Activated CD8-positive, alpha-beta memory T cell treated with anti-CD3 and anti-CD28 coated beads for 4 hours (primary cell): Measurements from ENCODE around the gene HLA-DRA.
"Not testable (repeated sequence)": the region's sequence is repeated elsewhere in the genome, so short reads cannot be mapped to it uniquely, and the experiment has no call there.

Experiments used
- DNase-seq, 2 donors: peaks; one replicate each; pipeline ENCODE4 v3.0.0-alpha.2; 2020; ENCODE audit warnings: low read depth in 2 of 2

HLA-DRA gene

DNA sequence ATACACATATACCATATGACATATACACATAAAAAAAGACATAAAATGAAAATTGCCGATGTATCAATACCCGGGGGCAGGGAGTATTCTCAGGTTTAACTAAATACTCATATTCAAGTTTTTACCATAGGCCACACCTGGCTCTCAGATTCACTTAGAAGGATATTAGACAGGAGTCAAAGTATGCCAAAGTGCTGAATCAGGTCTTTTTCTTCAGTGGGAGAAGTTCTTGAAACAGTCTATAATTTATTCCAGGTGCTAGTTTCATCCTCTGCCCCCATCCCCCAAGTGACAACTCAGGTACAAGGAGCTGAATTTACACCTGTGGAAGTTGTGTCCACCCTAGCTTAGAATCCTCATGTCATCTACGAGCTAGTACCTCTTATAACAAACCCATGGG, 8.5 kb upstream of the HLA-DRA start:
- no peak for DNase-seq

- DNase-seq: no peak
These were observed 7.6 kb upstream of the HLA-DRA start for GRCh38 chr6:32432050-32432450.

GRCh38 chr6:32433950-32434349, 5.7 kb upstream of the HLA-DRA start:
- DNase-seq: not testable (repeated sequence)

- DNase-seq: no peak
These were observed 3.5 kb upstream of the HLA-DRA start for GRCh38 chr6:32436186-32436585.

DNA sequence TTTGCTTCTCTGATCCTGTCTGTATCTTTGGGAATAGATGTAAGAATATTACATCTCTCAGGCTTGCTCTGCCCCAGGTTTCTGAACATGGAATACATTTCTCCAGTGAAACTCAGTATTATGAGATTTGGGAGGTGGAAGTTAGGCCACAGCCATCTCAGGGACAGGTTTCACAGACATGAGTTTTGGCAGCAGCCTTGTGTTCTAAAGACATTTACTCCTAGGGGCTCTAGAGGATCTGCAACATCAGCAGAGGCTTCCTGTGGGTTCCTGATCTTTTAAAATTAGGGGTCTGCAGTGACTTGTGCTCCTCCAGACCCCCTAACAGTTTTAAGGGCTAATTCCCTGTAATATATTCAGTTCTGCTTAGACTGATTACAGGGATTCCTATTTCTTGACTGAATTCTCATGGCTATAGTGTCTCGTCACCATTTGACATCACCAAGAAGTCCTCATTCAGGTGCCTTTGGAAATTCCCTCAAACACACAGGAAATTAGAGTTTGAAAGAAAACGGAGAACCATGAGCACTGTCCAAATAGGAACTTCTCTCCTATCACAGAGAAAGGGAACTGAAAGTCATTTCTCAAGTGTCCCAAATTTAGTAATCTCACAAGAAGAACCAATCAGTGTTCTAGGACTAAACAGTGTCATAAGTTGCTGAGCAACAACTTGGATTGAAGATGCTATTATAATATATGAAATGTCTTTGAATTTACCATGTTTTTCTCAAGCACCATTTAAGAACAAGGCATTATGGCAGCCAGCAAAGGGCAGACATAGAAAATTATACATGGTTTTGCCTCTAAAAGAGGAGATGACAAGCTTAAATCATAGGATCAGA, 2.5 kb upstream of the HLA-DRA start:
- no peak for DNase-seq

- no peak for DNase-seq
These were observed 548 bp upstream of the HLA-DRA start for GRCh38 chr6:32439139-32439538.

DNA sequence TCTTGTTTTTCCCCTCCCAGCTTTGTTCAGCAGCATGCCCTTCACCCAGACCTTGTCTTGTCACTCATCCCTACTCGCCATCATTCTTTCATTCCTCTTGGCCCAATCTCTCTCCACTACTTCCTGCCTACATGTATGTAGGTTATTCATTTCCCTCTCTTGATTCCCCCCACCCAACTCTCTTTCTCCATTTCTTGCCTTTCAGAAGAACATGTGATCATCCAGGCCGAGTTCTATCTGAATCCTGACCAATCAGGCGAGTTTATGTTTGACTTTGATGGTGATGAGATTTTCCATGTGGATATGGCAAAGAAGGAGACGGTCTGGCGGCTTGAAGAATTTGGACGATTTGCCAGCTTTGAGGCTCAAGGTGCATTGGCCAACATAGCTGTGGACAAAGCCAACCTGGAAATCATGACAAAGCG, 2.6 kb downstream of the HLA-DRA start:
- no peak for DNase-seq

DNA sequence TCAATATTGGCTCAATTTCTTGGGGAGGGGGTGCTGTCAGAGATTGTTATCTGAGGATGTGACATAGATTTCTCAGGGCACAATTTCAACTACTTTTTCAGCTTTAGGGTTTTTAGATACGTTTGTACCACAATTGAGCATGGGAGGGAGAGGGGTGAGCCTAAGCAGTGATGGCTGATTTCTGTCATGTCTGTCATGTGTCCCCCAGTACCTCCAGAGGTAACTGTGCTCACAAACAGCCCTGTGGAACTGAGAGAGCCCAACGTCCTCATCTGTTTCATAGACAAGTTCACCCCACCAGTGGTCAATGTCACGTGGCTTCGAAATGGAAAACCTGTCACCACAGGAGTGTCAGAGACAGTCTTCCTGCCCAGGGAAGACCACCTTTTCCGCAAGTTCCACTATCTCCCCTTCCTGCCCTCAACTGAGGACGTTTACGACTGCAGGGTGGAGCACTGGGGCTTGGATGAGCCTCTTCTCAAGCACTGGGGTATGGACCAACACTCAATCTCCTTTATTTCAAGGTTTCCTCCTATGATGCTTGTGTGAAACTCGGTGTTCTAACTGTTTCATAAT, 3.4 kb downstream of the HLA-DRA start:
- DNase-seq: no peak

DNA sequence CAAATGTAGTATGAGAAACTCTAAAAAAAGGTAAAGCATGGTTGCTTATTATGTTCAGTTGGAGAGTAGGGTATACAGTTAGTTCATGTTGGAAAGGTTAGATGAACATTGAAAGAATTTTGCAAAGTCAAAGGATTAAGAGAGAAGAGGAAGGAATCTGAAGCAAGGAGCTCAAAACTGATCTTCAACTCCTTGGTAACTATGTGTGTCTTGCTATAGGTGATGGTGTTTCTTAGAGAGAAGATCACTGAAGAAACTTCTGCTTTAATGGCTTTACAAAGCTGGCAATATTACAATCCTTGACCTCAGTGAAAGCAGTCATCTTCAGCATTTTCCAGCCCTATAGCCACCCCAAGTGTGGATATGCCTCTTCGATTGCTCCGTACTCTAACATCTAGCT, 4.7 kb downstream of the HLA-DRA start:
- no peak for DNase-seq

DNA sequence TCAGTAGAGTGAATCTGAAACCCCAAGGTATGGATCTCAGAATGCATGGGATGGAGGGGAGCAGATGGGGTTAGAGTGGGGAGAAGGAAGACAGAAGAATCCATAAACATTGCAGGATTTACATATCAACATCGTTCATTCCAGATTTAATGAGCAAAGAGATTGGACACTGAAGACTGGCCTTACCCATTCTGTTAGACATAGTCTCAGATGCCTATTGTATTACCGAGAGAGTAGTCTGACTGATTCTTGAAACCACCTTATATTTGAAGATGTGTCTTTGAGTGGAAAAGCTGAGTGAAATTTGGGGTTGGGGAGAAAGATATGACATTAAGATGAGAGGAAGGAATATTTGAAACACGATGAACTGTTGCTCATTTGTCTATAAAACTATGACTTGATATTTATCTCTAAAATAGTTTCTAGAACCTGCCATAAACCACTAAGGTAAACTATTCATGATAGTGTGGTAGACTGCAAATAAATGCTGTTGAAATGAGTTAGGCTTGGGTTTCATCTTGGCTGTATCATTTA, 5.7 kb downstream of the HLA-DRA start:
- no peak for DNase-seq

GRCh38 chr6:32447932-32448331, 8.2 kb downstream of the HLA-DRA start:
- no peak for DNase-seq

DNA sequence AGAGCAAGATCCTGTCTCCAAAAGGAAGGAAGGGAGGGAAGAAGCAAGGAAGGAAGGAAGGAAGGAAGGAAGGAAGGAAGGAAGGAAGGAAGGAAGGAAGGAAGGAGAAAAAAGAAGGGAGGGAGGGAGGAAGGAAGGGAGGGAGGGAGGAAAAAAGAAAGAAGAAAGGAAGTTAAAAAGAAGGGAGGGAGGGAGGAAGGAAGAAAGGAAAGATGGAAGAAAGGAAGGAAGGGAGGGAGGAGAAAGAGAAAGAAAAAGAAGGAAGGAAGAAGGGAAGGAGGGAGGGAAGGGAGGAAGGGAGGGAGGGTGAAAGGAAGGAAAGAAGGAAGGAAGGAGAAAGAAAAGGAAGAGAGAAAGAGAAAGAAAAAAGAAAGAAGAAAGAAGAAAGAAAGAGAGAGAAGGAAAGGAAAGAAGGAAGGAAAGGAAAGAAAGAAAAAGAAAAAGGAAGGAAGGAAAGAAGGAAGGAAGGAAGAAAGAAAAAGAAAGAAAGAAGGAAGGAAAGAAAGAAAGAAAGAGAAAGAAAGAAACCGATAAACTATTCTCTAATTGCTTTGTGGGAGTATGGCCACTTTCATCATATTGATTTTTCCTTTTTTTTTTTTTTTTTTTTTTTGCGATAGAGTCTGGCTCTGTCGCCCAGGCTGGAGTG, 9.5 kb downstream of the HLA-DRA start:
- DNase-seq: no peak

DNA sequence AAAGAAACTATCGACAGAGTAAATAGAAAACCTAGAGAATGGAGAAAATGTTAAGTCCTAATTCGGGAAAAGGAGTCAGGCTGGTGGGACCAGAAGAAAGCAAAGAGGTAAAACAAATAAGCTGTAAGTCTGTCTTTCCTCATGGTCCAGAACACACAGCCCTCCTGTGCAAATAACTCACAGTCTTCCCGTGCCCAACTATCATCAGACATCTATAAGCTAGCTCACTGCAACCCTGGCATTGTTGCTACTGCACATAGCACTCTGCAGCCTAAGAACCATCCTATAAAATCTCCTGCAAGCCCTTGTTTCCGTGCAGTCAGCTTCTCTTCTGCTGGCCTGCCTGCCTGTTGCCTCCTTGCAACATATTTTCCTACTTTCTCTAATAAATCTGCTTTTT, 17.4 kb downstream of the HLA-DRA start:
- no peak for DNase-seq

DNA sequence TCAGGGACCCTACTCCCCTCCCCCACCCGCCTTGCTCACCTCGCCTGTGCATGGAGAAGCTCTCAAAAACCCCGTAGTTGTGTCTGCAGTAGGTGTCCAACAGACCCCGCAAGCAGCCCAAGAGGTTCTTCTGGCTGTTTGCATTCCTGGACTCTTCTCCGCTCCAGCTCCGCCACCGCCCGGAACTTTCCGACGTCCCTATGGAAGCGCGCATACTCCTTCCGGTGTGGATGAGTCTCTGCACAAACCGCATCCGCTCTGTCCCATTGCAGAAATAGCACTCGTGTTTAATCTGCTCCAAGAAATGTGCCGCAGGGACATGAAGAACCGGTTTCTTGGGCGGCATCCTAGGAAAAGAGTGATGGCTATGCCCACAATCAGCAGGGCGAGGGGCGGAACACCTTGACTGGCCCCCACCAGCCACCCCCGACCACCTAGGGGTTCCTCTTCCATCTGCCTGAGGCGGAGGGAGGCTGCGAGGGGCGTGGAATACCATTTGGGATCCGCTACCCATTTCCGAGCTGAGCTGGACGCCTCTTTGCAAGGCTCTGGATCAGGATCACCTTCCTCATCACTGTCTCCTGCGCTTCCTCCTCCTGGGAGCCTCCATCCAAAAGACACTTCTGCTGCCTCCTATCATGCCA, 20.2 kb downstream of the HLA-DRA start:
- DNase-seq: no peak

DNA sequence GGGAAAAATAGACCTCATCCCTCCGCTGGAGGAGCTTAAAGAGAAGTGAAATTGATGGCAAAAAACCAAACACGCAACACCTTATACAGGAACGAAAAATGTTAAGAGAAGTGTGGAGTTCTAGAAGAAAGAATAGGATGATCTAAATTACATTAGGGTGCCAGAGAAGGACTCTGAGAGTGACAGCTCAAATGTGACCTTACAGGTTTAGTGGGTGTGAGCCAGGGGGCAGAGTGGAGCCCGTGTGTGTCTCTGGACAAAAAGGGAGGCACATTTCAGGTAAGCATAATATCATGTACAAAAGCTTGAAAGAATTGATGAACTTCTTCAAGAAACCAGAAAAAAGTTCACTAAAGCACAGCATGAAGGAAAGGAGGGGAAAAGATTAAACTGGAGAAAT, 20.8 kb downstream of the HLA-DRA start:
- no peak for DNase-seq

DNA sequence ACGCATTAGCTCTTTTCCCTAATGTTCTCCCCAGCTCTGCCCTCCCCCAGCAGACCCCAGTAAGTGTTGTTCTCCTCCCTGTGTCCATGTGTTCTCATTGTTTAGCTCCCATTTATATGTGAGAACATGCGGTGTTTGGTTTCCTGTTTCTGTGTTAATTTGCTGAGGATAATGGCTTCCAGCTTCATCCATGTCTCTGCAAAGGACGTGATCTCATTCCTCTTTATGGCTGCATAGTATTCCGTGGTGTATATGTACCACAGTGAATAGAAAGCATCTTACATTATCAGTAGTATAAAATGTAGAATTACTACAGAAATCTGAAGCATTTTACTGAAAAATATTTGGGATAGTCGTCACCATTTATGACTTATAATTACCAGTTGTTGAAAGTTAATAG, 21.8 kb downstream of the HLA-DRA start:
- no peak for DNase-seq

DNA sequence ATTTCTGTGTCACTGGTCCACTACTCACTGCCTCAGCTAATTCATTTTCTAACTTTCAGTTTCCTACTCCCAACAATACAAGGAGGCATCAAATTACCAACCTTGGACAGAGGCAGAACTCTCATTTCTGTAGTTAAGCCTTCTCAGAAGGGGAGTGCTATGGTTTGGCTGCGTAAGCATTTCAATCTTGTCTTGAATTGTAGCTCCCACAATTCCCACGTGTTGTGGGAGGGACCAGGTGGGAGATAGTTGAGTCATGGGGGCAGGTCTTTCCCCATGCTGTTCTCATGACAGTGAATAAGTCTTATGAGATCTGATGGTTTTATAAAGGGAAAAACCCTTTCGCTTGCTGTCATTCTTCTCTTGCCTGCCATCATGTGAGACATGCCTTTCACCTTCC, 22.9 kb downstream of the HLA-DRA start:
- peak in 1 of 2 donors; percentile 9 for DNase-seq

GRCh38 chr6:32467743-32468503, 28.2 kb downstream of the HLA-DRA start:
- DNase-seq: not testable (repeated sequence)

DNA sequence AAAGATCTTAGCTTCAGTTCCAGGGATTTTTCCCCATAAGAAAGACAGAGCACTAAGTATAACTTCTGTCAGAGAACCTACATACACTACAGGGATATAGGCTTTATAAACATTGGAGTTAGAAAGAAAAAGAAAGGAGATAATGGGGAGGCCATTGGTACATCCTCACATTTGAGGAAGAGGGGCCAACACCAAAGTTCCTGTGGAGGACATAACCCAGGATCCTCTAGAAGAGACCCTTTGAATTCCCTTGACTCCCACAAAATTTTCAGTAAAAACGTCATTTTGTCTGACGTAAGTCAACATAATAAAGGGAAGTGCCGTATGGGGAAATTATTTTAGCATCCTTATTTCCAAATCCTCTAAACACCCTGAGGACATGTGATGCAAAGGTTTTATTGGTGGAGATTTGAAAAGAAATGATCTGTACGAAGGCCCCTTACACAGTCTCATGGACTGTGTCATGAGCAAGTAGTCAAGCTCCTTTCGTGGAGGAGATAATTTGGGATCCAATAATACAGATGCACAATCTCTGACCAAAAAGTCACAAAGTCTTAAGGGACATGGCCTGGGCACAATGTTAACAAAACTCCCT, 33.2 kb downstream of the HLA-DRA start:
- DNase-seq: no peak

DNA sequence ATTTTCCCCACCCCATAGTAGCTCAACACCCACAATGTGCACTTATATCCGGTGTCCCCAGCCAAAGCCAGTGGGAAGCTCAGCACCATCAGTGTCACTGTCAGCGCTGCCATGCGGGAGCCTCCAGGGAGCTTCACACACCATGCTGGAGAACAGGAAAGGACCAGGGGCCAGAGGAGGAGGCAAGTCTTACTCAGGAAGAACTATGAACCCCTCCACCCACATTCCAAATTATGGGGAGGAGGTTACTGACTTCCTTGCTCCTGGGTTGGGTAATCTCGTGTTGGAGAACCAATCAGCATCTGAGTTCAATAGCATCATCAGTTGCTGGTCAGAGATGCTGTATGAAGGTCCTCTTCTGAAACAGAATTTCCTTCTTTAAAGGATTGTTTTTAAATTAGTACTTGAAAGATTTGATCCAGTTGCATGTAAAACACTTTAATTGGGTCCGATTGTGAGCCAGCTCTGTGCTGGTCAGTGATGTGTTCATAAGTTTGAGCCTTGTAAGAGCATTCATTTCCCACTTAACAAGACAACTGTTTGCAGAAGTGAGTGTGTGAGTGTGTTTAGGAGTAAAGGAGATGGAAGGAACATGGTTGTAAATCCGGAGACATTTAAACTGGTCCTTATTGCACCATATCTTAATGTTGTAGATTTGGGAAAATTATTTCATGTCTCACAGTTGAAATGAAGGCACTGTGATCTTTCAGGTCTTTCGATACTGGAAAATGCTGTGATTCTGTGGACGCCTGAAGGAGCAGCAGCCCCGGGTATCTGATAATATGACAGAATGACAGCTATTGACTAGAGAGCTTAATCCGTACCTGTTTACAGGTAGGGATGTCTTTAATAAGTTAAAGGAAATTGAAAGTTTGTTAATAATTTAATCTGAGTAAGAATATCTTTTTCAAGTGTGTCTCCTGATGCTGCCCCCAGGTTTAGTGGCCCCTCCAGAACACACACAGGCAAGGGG, 34.0 kb downstream of the HLA-DRA start:
- not testable (repeated sequence) for DNase-seq
